ENCODE measurements around the gene GPR84. TPM values are rescaled to one million over a fixed set of nuclear protein-coding genes. Genes with fewer than 3 reads are reported as not detected.
A peak's percentile ranks its signal among the peaks of the same experiment; 100 is the strongest.

The GPR84 gene
- total RNA-seq, 2 donors from 2014 or later, result 0.57 to 0.99 TPM

DNA sequence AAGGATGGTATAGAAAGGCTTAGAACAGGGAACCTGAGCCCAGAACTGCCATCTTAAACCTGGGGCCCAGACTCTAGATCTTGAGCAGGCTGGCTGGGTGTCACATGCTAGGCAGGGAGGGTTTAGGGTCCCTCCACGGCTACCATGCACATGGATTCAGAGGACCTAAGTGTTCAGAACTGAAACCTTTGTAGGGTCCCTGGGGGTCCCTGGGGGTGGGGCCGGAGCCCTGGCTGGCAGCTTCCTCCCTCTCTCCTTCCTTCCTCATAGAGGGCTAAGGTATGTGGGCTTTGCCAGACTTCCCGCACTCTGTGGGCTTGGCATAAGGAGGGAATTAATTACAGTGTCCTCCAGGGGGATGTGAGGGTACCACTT, 24.8 kb upstream of the GPR84 start:
- no peaks in the 10 kb centered on the region for H3K27me3 Mint-ChIP-seq
- peaks cover 32% of the 10 kb centered on the region for H3K4me1 Mint-ChIP-seq

DNA sequence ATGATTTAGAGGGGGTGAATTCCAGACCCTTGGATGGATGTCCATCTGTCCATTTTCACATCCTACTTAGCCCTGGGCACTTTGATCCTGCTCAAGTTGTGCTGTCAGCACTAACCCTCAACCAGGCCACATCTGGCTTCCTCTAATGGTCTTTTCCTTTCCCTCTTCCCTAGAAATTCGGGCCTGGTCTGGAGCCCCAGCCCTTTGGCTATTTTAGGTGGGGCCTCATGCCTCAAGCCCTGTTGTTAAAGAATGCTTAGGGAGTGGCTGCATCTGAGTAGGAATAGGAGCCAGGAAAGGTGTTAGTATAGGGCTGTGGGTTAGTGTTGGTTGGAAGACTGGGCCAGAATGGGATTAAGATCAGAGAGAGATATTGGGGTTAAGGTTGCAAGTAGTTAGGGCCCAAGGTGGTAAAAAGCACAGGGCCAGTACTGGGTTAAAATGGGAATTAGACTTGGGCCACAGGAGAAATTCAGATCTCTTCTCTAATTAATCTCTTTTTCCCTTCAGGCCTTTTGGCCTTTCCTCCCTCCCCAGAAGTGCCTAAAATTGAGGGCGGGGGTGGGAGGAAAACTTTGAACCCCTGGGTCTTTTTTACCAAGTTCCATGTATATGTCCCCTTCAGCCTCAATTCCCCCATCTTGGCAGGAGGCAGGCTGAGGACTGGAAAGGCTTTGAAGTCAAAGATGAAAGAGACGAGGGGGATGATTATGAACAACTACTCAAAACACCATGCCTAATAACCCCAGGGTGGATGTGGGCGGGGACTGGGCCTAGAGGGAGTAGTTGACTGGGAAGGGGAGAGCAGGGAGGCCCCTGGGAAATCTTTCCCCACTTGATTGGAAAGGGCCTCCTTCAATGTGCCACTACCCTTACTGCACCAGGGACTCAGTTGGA, 24.2 kb upstream of the GPR84 start:
- Mint-ChIP-seq H3K4me1 (peaks cover 27% of the 10 kb centered on the region), H3K27ac (peak overlapping the region; percentile 84), H3K4me3 (no peak overlapping the region), H3K27me3 (no peaks in the 10 kb centered on the region), H3K36me3 (ENCODE audit: low read depth) (no peaks in the 10 kb centered on the region)
- no peaks in the 10 kb centered on the region for H3K9me3 ChIP-seq (ENCODE audit: control insufficient read depth, low read length, poor library complexity, severe bottlenecking)
- DNase-seq (no peak), ATAC-seq (no peak)

More for the DNA sequence above, 24.8 kb upstream of the GPR84 start:
- ATAC-seq (no peak), DNase-seq (no peak)
- H3K9me3 ChIP-seq (ENCODE audit: control insufficient read depth, low read length, poor library complexity, severe bottlenecking), result no peaks in the 10 kb centered on the region
- H3K36me3 Mint-ChIP-seq (ENCODE audit: low read depth), result no peaks in the 10 kb centered on the region
- H3K4me3 Mint-ChIP-seq, result no peak overlapping the region
- H3K27ac Mint-ChIP-seq, result peak overlapping the region; percentile 84

DNA sequence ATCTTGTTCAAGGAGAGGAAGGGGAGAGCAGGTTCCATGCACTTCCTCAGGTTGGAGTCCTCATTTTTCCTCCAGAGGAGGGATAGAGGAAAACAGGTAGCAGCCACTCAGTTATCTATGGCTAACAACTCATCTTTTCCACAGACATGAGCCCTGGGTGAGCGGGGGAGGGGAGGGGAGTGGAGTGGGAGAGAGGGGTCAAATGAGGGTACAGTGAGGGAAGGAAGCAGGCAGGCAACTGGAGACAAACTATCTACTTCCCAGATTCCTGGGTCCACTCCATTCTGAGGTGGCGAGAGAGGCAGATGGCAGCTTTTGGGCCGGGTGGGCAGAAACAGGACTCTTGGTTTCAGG, 22.8 kb upstream of the GPR84 start:
- no peak for DNase-seq
- H3K27me3 Mint-ChIP-seq, result no peaks in the 10 kb centered on the region
- peak overlapping the region; percentile 67 for H3K27ac Mint-ChIP-seq
- no peaks in the 10 kb centered on the region for H3K9me3 ChIP-seq (ENCODE audit: control insufficient read depth, low read length, poor library complexity, severe bottlenecking)
- no peak for ATAC-seq
- peaks cover 27% of the 10 kb centered on the region for H3K4me1 Mint-ChIP-seq
- H3K36me3 Mint-ChIP-seq (ENCODE audit: low read depth), result no peaks in the 10 kb centered on the region
- H3K4me3 Mint-ChIP-seq, result no peak overlapping the region

DNA sequence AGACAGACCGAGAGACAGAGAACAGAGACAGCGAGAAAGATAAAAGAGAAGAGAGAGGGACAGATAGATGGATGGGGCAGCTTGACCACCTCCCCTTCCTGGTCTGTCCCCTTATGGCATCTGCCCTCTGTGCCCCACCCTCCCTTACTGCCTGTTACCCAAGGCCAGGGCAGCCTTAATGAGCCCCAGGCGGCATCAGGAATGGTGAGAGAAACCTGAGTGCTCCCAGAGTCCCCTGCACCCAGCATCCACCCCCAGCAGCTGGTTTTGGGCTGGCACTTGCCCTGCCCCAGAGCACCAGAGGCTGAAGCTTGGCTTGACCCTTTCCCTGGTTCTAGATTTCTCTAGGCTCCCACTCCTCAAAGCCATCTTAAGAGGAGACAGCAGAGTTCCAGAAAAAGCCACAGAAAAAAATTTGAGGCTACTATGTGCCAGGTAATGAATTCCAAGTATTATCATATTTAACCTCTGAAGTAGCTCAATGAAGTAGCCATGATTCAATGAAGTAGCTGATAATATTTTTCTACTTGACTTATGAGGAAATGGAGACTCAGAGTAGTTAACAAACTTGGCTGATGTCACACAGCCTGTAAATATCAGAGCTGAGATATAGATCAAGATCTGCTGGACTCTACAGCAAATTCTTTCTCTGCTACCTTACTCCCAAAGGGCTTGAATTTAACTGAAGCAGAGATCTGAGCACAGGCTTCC, 22.3 kb upstream of the GPR84 start:
- Mint-ChIP-seq H3K4me3 (no peak overlapping the region), H3K27ac (no peak overlapping the region), H3K36me3 (ENCODE audit: low read depth) (no peaks in the 10 kb centered on the region), H3K27me3 (no peaks in the 10 kb centered on the region), H3K4me1 (peaks cover 23% of the 10 kb centered on the region)
- ATAC-seq (no peak), DNase-seq (no peak)
- H3K9me3 ChIP-seq (ENCODE audit: control insufficient read depth, low read length, poor library complexity, severe bottlenecking), result no peaks in the 10 kb centered on the region

DNA sequence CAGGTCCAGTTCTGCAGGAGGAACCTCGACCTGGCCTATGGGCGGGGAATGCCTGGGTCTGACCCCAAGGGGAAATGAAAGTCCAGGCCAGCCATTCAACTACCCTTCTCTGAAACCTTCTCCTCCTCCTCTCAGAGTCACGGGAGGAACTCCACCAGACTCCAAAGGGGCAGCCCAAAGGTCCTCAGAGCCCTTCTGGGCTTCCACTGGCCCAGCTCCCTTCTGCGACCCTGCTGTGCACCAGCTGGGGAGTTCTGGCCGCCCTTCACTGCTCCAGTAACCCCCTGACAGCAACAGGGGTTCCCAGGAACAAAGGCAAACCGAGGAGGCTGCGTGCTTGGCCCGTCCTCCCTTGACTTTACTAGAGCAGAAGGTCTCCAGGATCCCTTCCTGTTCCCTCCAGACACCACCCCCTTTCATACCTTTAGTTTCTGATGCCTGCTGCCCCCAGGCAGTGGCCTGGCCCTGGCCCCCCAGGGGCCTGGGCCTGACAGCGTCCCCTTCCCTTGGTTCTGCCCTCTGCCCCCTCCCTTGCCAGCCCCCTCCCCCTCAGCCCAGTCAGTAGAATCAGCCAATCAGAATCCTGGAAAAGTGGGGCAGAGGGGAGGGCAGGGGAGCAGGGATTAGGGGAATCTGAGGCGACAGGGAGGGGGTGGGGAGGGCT, 21.1 kb upstream of the GPR84 start:
- H3K27me3 Mint-ChIP-seq, result no peaks in the 10 kb centered on the region
- no peaks in the 10 kb centered on the region for H3K9me3 ChIP-seq (ENCODE audit: control insufficient read depth, low read length, poor library complexity, severe bottlenecking)
- H3K27ac Mint-ChIP-seq, result no peak overlapping the region
- no peak overlapping the region for H3K4me3 Mint-ChIP-seq
- ATAC-seq (no peak), DNase-seq (no peak)
- H3K36me3 Mint-ChIP-seq (ENCODE audit: low read depth), result no peaks in the 10 kb centered on the region
- peaks cover 24% of the 10 kb centered on the region for H3K4me1 Mint-ChIP-seq

DNA sequence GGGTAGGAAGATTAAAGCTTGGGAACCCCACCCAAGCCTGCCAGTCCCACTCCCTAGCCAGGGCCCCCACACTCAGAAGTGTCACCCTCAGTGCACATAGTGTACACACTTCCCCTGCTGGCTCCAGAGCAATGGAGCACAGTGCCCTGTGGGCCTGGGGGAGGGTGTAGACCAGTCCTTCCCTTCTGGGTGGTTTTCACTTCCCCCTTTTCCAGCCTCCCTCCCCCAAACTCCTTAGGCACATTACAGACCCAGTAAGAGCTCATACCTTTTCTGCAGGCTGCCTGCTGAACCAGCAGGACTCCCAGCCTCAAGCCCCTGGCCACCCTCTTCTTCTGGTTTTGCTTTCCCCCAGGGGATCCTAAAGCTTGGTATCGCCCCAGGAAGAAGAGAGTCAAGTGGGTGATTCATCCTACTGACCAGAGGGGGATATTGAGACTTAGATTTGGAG, 20.3 kb upstream of the GPR84 start, which contains the start of gene ZNF385A:
Gene ZNF385A (minus strand): TSS at position 143 of the 451 bp plus-strand sequence. CDS start 219 bp downstream, outside the sequence.
- ATAC-seq (peak; percentile 43), DNase-seq (no peak)
- no peaks in the 10 kb centered on the region for H3K27me3 Mint-ChIP-seq
- H3K36me3 Mint-ChIP-seq (ENCODE audit: low read depth), result no peaks in the 10 kb centered on the region
- H3K9me3 ChIP-seq (ENCODE audit: control insufficient read depth, low read length, poor library complexity, severe bottlenecking), result no peaks in the 10 kb centered on the region
- H3K4me3 Mint-ChIP-seq, result no peak within 1 kb of the TSS
- H3K4me1 Mint-ChIP-seq, result peaks cover 21% of the 10 kb centered on the region
- H3K27ac Mint-ChIP-seq, result no peak within 1 kb of the TSS

- peak; percentile 19 for ATAC-seq
- H3K27ac Mint-ChIP-seq, result no peak overlapping the region
- no peaks in the 10 kb centered on the region for H3K36me3 Mint-ChIP-seq (ENCODE audit: low read depth)
- no peaks in the 10 kb centered on the region for H3K27me3 Mint-ChIP-seq
- no peaks in the 10 kb centered on the region for H3K9me3 ChIP-seq (ENCODE audit: control insufficient read depth, low read length, poor library complexity, severe bottlenecking)
- no peak overlapping the region for H3K4me3 Mint-ChIP-seq
- DNase-seq, result no peak
- peaks cover 19% of the 10 kb centered on the region for H3K4me1 Mint-ChIP-seq
Observed at GRCh38 chr12:54383041-54383609, 18.8 kb upstream of the GPR84 start.

DNA sequence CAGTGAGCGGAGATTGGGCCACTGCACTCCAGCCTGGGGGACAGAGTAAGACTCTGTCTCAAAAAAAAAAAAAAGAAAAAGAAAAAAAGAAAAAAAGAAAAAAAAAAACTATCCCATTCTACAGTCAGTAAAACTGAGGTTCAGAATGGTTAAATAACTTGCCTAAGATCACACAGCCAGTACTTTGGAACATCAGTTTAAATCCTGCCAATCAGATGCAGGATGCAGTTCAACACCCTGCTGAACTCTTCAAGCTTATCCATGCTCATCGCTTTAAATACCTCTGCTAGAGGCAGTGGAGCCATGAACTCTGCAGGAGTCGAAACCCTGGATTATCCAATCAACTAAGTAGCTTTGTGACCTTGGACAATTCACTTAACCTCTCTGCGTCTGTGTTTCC, 16.9 kb upstream of the GPR84 start:
- Mint-ChIP-seq H3K27ac (no peak overlapping the region), H3K36me3 (ENCODE audit: low read depth) (no peaks in the 10 kb centered on the region), H3K4me1 (peaks cover 14% of the 10 kb centered on the region), H3K4me3 (no peak overlapping the region), H3K27me3 (no peaks in the 10 kb centered on the region)
- DNase-seq, result no peak
- no peak for ATAC-seq
- H3K9me3 ChIP-seq (ENCODE audit: control insufficient read depth, low read length, poor library complexity, severe bottlenecking), result no peaks in the 10 kb centered on the region

DNA sequence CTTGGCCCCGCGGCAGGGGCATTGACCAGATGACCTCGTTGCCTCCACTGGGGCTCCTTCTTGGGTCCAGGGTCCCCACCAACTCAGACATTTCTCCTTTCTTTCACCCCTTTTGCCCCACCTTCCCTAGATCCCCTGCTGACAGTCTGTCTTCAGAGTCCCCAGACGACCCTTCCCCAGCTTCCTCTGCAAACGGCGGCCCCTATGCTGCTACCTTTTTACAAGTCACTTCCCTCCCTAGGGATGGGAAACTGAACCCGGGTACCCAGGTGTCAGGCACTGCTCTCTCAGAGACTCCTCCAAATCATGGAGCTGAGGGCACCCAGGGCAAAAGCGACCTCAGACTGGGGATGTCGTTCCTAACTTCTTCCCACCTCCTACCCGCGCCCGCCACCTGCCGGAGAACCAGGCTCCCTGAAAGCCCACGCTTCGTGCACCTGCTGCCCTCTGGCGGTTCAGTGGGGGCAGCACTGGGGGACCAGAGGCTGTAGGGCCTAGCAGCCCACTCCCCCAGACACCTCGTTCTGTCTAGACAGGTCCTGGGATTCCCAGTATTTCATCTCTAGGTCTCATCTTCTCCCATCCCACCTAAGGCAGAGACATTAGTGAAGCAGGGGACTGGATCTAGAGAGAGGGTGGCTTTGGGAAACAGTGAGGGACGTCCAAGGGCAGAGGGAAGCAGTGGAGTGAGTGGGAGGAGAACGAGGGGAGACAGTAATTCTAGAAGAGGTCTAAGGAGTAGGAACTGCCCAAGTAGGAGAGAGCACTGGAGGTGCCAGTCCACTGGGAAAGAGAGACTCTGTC, 15.3 kb upstream of the GPR84 start:
- DNase-seq (peak; percentile 81 to 89 (median 83)), ATAC-seq (peak; percentile 96)
- Mint-ChIP-seq H3K36me3 (ENCODE audit: low read depth) (no peaks in the 10 kb centered on the region), H3K27ac (no peak overlapping the region), H3K4me1 (peaks cover 15% of the 10 kb centered on the region), H3K27me3 (no peaks in the 10 kb centered on the region), H3K4me3 (peak overlapping the region; percentile 80)
- no peaks in the 10 kb centered on the region for H3K9me3 ChIP-seq (ENCODE audit: control insufficient read depth, low read length, poor library complexity, severe bottlenecking)

DNA sequence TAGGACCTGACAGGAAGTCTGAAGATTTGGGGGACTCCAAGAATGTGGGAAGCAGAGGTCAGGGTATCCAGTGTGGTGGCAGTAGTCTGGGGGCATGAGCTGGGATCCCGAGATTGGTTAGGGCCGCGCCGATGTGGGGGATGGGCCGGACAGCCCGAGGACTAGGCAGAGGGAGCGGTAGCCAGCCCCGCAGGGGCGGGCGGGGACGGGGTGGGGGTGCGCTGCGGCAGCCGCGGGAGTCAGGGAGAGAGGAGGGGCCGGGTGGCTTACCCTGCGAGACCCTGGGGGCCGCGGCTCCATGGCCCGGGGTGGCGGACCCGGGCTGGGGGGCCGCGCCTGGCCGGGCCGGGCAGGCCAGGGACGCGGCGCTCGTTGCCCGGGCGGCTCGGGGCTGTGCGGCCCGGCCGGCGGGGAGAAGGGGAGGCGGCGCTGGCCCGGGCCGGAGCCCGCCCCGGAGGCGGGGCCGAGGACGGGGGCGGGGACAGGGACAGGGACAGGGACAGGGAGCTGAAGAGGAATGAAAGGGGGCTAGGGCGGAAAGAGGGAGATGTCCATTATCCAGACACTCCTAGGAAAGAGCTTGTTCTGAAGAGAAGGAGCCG, 14.6 kb upstream of the GPR84 start:
- ATAC-seq, result no peak
- Mint-ChIP-seq H3K27me3 (no peaks in the 10 kb centered on the region), H3K4me1 (peaks cover 14% of the 10 kb centered on the region), H3K4me3 (peak overlapping the region; percentile 80), H3K36me3 (ENCODE audit: low read depth) (no peaks in the 10 kb centered on the region), H3K27ac (no peak overlapping the region)
- no peaks in the 10 kb centered on the region for H3K9me3 ChIP-seq (ENCODE audit: control insufficient read depth, low read length, poor library complexity, severe bottlenecking)
- no peak for DNase-seq

DNA sequence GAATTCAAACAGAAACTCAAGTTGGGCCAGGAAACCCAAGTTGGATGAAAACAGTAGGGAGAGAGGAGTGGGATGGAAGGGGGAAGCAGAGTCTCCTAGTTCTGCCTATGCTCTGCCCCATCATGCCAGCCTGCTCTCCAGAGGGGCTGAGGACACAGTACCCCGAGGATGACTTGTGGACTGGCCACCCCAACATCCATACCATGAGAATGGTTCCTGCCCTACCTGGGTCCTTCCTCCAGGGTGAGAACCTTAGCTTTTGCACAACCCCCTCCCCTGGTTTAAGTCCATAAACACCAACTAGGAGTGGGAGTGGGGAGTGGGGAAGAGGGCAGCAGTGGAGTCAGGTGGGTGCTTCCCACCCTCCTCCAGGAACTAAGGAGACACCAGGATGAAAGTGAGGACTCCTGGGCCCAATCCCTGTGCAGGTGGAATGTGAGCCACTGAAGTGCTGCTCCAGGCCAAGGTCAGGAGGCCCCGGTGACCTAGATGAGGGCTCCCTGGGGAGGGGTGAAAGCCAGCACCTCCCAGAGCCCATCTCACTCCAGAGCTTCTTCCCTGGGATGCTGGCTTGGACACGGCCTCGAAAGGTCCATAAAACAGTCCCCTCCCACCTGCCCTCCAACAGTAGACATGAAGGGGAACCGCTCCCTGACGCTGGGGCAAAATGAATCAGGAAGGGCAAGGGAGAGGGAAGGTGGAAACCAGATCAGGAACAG, 13.7 kb upstream of the GPR84 start:
- ATAC-seq (no peak), DNase-seq (no peak)
- no peak overlapping the region for H3K27ac Mint-ChIP-seq
- peaks cover 13% of the 10 kb centered on the region for H3K4me1 Mint-ChIP-seq
- H3K4me3 Mint-ChIP-seq, result peak overlapping the region; percentile 75
- H3K9me3 ChIP-seq (ENCODE audit: control insufficient read depth, low read length, poor library complexity, severe bottlenecking), result no peaks in the 10 kb centered on the region
- no peaks in the 10 kb centered on the region for H3K27me3 Mint-ChIP-seq
- H3K36me3 Mint-ChIP-seq (ENCODE audit: low read depth), result no peaks in the 10 kb centered on the region

DNA sequence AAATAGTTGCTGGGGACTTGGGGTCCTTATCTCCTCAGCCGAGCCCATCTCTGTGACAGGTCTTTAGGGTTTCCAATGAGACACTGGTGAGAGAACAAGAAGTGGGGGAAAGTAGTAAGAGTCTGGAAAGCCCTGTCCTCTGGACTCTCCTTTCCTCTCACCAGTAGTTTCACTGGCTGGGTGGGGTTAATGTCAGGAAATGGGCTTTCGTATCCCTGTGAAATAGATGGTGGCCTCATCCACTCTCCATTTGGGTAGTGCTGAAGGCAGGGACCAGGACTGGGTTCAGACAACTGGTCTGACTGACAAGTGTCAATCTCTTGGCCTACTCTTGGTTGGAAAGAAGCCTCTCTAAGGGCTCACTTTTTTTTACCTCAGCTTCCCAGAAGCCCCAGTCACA, 12.7 kb upstream of the GPR84 start:
- Mint-ChIP-seq H3K36me3 (ENCODE audit: low read depth) (no peaks in the 10 kb centered on the region), H3K27ac (peak overlapping the region; percentile 29), H3K4me1 (peaks cover 14% of the 10 kb centered on the region), H3K27me3 (no peaks in the 10 kb centered on the region), H3K4me3 (no peak overlapping the region)
- no peaks in the 10 kb centered on the region for H3K9me3 ChIP-seq (ENCODE audit: control insufficient read depth, low read length, poor library complexity, severe bottlenecking)
- ATAC-seq, result no peak
- no peak for DNase-seq
